Measurements from ENCODE around the gene PUS3. TPM values are rescaled to one million over a fixed set of nuclear protein-coding genes. Genes with fewer than 3 reads are reported as not detected.

PUS3 gene
- total and polyA plus RNA-seq, 10 donors: 7.7 to 12.7 (median 11.1) TPM

GRCh38 chr11:125938418-125938817 is 35.4 kb upstream of the PUS3 start:
- no peak for TF ChIP-seq POLR2A (IDR thresholded peaks at IDR 0.05)
- no peak for TF ChIP-seq POLR2AphosphoS5 (IDR thresholded peaks at IDR 0.05)
- TF ChIP-seq, protein P1, sequence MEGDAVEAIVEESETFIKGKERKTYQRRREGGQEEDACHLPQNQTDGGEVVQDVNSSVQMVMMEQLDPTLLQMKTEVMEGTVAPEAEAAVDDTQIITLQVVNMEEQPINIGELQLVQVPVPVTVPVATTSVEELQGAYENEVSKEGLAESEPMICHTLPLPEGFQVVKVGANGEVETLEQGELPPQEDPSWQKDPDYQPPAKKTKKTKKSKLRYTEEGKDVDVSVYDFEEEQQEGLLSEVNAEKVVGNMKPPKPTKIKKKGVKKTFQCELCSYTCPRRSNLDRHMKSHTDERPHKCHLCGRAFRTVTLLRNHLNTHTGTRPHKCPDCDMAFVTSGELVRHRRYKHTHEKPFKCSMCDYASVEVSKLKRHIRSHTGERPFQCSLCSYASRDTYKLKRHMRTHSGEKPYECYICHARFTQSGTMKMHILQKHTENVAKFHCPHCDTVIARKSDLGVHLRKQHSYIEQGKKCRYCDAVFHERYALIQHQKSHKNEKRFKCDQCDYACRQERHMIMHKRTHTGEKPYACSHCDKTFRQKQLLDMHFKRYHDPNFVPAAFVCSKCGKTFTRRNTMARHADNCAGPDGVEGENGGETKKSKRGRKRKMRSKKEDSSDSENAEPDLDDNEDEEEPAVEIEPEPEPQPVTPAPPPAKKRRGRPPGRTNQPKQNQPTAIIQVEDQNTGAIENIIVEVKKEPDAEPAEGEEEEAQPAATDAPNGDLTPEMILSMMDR (IDR thresholded peaks at IDR 0.05 in 8 of 11, conservative IDR thresholded peaks at IDR 0.05 in 3 of 11): no peak
- H3K4me1 ChIP-seq: peaks cover 0 to 7% (median 0%) of the 10 kb centered on the region in 6 donors
- H3K9me3 ChIP-seq: no peaks in the 10 kb centered on the region
- no peak overlapping the region for H3K4me3 ChIP-seq
- intact Hi-C loops (cut with DNase I; ENCODE audit: low total_unique reads): no loop called here
- no peaks in the 10 kb centered on the region for H3K36me3 ChIP-seq
- DNase-seq: peak; percentile 36
- 79 to 89% (median 85%) methylated on average over 5 of the region's 5 CpGs for WGBS, 5 donors
- H3K27me3 ChIP-seq (replicated peaks in 1 of 7): peaks cover 0 to 9% (median 0%) of the 10 kb centered on the region in 7 donors
- no peak overlapping the region for H3K27ac ChIP-seq

GRCh38 chr11:125935618-125936199 is 32.7 kb upstream of the PUS3 start:
- Histone ChIP-seq H3K4me3 (no peak overlapping the region), H3K36me3 (no peaks in the 10 kb centered on the region), H3K9me3 (no peaks in the 10 kb centered on the region), H3K27me3 (replicated peaks in 1 of 7) (peaks cover 0 to 12% (median 0%) of the 10 kb centered on the region in 7 donors), H3K4me1 (peaks cover 0 to 7% (median 0%) of the 10 kb centered on the region in 6 donors), H3K27ac (no peak overlapping the region)
- WGBS, 5 donors: 82 to 92% (median 87%) methylated on average over 12 of the region's 12 CpGs
- peak; percentile 27 for DNase-seq
- no peak for TF ChIP-seq POLR2A (IDR thresholded peaks at IDR 0.05)
- no peak for TF ChIP-seq POLR2AphosphoS5 (IDR thresholded peaks at IDR 0.05)
- TF ChIP-seq, protein P1 (IDR thresholded peaks at IDR 0.05 in 8 of 11, conservative IDR thresholded peaks at IDR 0.05 in 3 of 11): no peak
- intact Hi-C loops (cut with DNase I; ENCODE audit: low total_unique reads): no loop called here

DNA sequence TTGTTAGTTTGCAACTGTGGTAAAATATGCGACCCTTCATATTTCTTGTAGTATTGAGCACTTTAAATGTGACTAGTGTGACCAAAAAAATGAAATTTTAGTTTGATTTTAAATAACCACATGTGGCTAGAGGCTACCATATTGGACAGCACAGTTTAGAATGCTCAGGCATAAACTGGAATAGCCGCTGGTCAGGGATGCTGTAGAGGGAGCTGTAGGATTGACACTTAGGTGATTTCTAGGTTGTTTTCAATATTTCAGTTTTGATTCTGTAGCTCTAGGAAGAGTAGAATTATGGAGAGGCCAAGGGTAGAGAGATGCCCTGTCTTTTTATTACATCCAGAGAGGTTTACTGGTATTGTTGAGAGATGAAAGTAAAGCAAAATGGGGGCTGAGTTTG is 32.0 kb upstream of the PUS3 start:
- Histone ChIP-seq H3K4me1 (peaks cover 0 to 7% (median 0%) of the 10 kb centered on the region in 6 donors), H3K36me3 (no peaks in the 10 kb centered on the region), H3K9me3 (no peaks in the 10 kb centered on the region), H3K27ac (no peak overlapping the region), H3K4me3 (no peak overlapping the region), H3K27me3 (replicated peaks in 1 of 7) (peaks cover 0 to 17% (median 0%) of the 10 kb centered on the region in 7 donors)
- no peak for DNase-seq
- TF ChIP-seq, protein P1 (IDR thresholded peaks at IDR 0.05 in 8 of 11, conservative IDR thresholded peaks at IDR 0.05 in 3 of 11): no peak
- TF ChIP-seq POLR2A (IDR thresholded peaks at IDR 0.05) (no peak), POLR2AphosphoS5 (IDR thresholded peaks at IDR 0.05) (no peak)
- intact Hi-C loops (cut with DNase I; ENCODE audit: low total_unique reads): no loop called here
- 88 to 97% (median 92%) methylated on average over 2 of the region's 2 CpGs for WGBS, 5 donors

DNA sequence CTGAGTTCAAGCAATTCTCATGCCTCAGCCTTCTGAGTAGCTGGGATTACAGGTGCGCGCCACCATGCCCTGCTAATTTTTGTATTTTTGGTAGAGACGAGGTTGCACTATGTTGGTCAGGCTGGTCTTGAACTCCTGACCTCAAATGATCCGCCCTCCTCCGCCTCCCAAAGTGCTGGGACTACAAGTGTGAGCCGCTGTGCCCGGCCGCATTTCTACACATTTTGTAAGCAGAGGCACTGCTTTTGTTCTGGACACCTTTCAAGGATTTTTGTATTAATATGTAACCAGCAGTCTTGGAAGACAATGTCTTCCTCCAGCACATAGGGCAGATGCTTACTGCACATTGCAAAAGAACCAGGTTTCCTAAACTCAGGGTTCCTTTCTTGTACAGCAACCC is 31.5 kb upstream of the PUS3 start:
- Histone ChIP-seq H3K27ac (no peak overlapping the region), H3K27me3 (replicated peaks in 1 of 7) (peaks cover 0 to 22% (median 0%) of the 10 kb centered on the region in 7 donors), H3K4me1 (peaks cover 0 to 7% (median 0%) of the 10 kb centered on the region in 6 donors), H3K9me3 (no peaks in the 10 kb centered on the region), H3K36me3 (no peaks in the 10 kb centered on the region), H3K4me3 (no peak overlapping the region)
- DNase-seq: no peak
- intact Hi-C loops (cut with DNase I; ENCODE audit: low total_unique reads): no loop called here
- TF ChIP-seq POLR2A (IDR thresholded peaks at IDR 0.05): no peak
- no peak for TF ChIP-seq POLR2AphosphoS5 (IDR thresholded peaks at IDR 0.05)
- TF ChIP-seq, protein P1 (IDR thresholded peaks at IDR 0.05 in 8 of 11, conservative IDR thresholded peaks at IDR 0.05 in 3 of 11): no peak
- WGBS, 5 donors: 93 to 96% (median 95%) methylated on average over 8 of the region's 8 CpGs
